ENCODE measurements around the gene PPP6R2. TPM values are rescaled to one million over a fixed set of nuclear protein-coding genes. Genes with fewer than 3 reads are reported as not detected.

Gene PPP6R2
- total RNA-seq, 1 experiment from 2014 or later: 42.6 TPM

DNA sequence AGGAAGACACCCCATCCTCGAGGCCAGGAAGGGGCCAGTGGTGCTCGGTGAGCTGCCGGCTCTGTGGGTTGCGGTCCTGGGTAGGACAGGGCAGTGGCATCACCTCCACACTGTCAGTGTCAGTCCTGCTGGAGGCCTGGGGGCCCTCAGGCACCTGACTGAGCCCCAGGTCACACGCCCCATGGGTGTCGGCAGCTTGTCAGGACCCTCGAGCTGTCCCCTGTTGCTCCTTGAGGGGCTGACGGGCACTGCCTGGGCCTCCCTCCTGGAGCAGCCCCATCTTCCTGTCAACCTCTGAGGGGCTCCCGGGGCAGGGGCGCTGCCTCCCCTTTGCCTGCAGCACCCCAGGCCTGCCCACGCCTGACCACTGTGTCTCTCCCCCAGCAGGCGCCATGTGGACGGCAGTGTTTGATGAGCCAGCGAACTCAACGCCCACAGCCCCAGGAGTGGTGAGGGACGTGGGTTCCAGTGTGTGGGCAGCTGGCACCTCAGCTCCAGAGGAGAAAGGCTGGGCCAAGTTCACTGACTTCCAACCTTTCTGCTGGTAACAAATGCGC is 96.3 kb downstream of the PPP6R2 start:
- Mint-ChIP-seq H3K27me3 (ENCODE audit: low read depth) (no peaks in the 10 kb centered on the region), H3K4me3 (no peak overlapping the region), H3K27ac (no peak overlapping the region), H3K36me3 (ENCODE audit: insufficient read depth in 1 of 3, low read depth in 3 of 3) (peaks cover 0 to 45% (median 23%) of the 10 kb centered on the region in 3 experiments; a peak in 6 of 7 replicates), H3K9me3 (no peaks in the 10 kb centered on the region), H3K4me1 (no peaks in the 10 kb centered on the region)
- Histone ChIP-seq H3K79me2 (ENCODE audit: insufficient read depth, low read length) (no peaks in the 10 kb centered on the region), H4K91ac (ENCODE audit: insufficient read length, low read depth, low read length) (no peak overlapping the region), H3K4me1 (ENCODE audit: insufficient read depth, low read length) (no peaks in the 10 kb centered on the region), H2BK5ac (ENCODE audit: insufficient read length, low read length) (no peak overlapping the region), H4K8ac (replicated peaks; ENCODE audit: insufficient read length, low read depth, low read length) (no peak overlapping the region), H4K20me1 (ENCODE audit: control insufficient read depth, insufficient read depth, insufficient read length) (no peaks in the 10 kb centered on the region), H3K9ac (ENCODE audit: extremely low read depth, insufficient read length, low read length) (no peak overlapping the region), H3K23ac (ENCODE audit: insufficient read length, low read depth, low read length) (no peak overlapping the region), H2AK5ac (ENCODE audit: insufficient read length, low read length) (no peak overlapping the region), H2BK12ac (ENCODE audit: insufficient read length, low read depth, low read length) (no peak overlapping the region), H3K18ac (ENCODE audit: insufficient read length, low read depth, low read length) (no peak overlapping the region), H3K23me2 (ENCODE audit: insufficient read length, low read depth, low read length, poor library complexity, severe bottlenecking) (no peaks in the 10 kb centered on the region), H4K5ac (ENCODE audit: insufficient read length, low read depth, low read length) (no peak overlapping the region), H3K79me1 (ENCODE audit: insufficient read depth, low read depth, low read length, poor library complexity, severe bottlenecking) (no peaks in the 10 kb centered on the region), H3K14ac (ENCODE audit: insufficient read depth, low read length) (no peak overlapping the region), H3K56ac (ENCODE audit: insufficient read length, low read depth, low read length) (no peak overlapping the region), H3K4ac (ENCODE audit: low read depth, low read length) (no peak overlapping the region), H3K27me3 (ENCODE audit: insufficient read depth, low read length) (no peaks in the 10 kb centered on the region), H2AFZ (ENCODE audit: low read length) (no peak overlapping the region), H3T11ph (ENCODE audit: low read length) (no peak overlapping the region), H2BK120ac (ENCODE audit: low read depth, low read length, poor library complexity, severe bottlenecking) (no peak overlapping the region), H3K4me2 (ENCODE audit: insufficient read depth, insufficient read length, low read length) (no peak overlapping the region), H2BK20ac (ENCODE audit: low read depth, low read length, poor library complexity, severe bottlenecking) (no peak overlapping the region), H3K9me3 (ENCODE audit: control insufficient read depth, low read depth, low read length) (no peaks in the 10 kb centered on the region), H2BK15ac (ENCODE audit: low read depth, low read length) (no peak overlapping the region), H3K27ac (ENCODE audit: insufficient read length, low read depth, low read length) (no peak overlapping the region)
- DNase-seq: no peak
- TF ChIP-seq CTCF (conservative IDR thresholded peaks at IDR 0.05): no peak
- no CpG with 5 or more reads among the region's 17 CpGs for WGBS (ENCODE audit: extremely low coverage, insufficient read length, low lambda C conversion rate)

Data from H9 (cell line).